Dermis blood vessel endothelial cell (primary cell): ENCODE results near the gene PDE3A. TPM values are rescaled to one million over a fixed set of nuclear protein-coding genes. Genes with fewer than 3 reads are reported as not detected.
"Not testable (repeated sequence)": the region's sequence is repeated elsewhere in the genome, so short reads cannot be mapped to it uniquely, and the experiment has no call there.

Source experiments
- DNase-seq: peaks from one replicate; pipeline ENCODE4 v3.0.0; 2010
- total RNA-seq: library from RNA; depleted of rRNA; stranded (reverse); fragments of >200 nt; gene quantifications from 2 replicates; pipeline ENCODE4 v1.2.3, GENCODE V29; 2014

Gene PDE3A
- total RNA-seq, 1 donor from 2014 or later: 2.2 TPM

- DNase-seq: peak; percentile 41
Measured at GRCh38 chr12:20374795-20375194, 6.5 kb downstream of the PDE3A start.

- no peak for DNase-seq
Measured at GRCh38 chr12:20375560-20375959, 7.2 kb downstream of the PDE3A start.

- DNase-seq: peak; percentile 59
Measured at GRCh38 chr12:20376984-20377383, 8.6 kb downstream of the PDE3A start.

- DNase-seq: no peak
Measured at GRCh38 chr12:20377750-20378149, 9.4 kb downstream of the PDE3A start.

GRCh38 chr12:20382117-20382516 is 13.8 kb downstream of the PDE3A start:
- DNase-seq: no peak

GRCh38 chr12:20383612-20384011 is 15.3 kb downstream of the PDE3A start:
- no peak for DNase-seq

GRCh38 chr12:20384836-20385235 is 16.5 kb downstream of the PDE3A start:
- not testable (repeated sequence) for DNase-seq

GRCh38 chr12:20390846-20391245 is 22.5 kb downstream of the PDE3A start:
- DNase-seq: no peak

GRCh38 chr12:20392339-20392738 is 24.0 kb downstream of the PDE3A start:
- DNase-seq: no peak

GRCh38 chr12:20393707-20394106 is 25.4 kb downstream of the PDE3A start:
- no peak for DNase-seq

GRCh38 chr12:20395791-20396550 is 27.6 kb downstream of the PDE3A start:
- DNase-seq: no peak

GRCh38 chr12:20398686-20399085 is 30.3 kb downstream of the PDE3A start:
- DNase-seq: no peak

GRCh38 chr12:20400003-20400402 is 31.7 kb downstream of the PDE3A start:
- no peak for DNase-seq

GRCh38 chr12:20403230-20403629 is 34.9 kb downstream of the PDE3A start:
- no peak for DNase-seq

GRCh38 chr12:20404576-20405346 is 36.4 kb downstream of the PDE3A start:
- DNase-seq: peak; percentile 80

GRCh38 chr12:20409607-20410377 is 41.5 kb downstream of the PDE3A start:
- DNase-seq: no peak

- no peak for DNase-seq
Measured at GRCh38 chr12:20410734-20411133, 42.4 kb downstream of the PDE3A start.

GRCh38 chr12:20411345-20411744 is 43.0 kb downstream of the PDE3A start:
- no peak for DNase-seq

GRCh38 chr12:20415028-20415427 is 46.7 kb downstream of the PDE3A start:
- peak; percentile 66 for DNase-seq

GRCh38 chr12:20415641-20416040 is 47.3 kb downstream of the PDE3A start:
- no peak for DNase-seq

GRCh38 chr12:20420557-20420956 is 52.2 kb downstream of the PDE3A start:
- DNase-seq: no peak

GRCh38 chr12:20421421-20421820 is 53.1 kb downstream of the PDE3A start:
- DNase-seq: no peak

- no peak for DNase-seq
Measured at GRCh38 chr12:20423557-20423956, 55.2 kb downstream of the PDE3A start.
